ENCODE measurements around the gene ARHGAP25.

DNA sequence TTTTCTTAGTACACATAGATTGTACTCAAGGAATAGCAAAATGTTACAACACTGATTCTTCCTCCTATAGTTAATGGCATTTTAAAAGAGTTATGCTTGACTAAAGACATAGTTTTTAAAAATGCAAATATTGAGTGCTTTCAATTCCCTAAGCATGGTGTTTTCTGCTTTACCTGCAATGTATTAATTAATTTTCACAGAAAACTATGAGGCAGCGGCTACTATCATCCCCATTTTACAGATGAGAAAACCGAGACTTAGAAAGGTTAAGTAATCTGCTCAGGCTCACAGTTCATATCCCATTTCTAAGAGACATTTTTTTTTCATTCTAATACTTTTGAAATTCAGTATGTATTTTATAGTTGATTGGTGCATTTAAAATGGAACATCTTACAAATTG lies 98.6 kb downstream of the ARHGAP25 start:
- TF ChIP-seq, protein P1, sequence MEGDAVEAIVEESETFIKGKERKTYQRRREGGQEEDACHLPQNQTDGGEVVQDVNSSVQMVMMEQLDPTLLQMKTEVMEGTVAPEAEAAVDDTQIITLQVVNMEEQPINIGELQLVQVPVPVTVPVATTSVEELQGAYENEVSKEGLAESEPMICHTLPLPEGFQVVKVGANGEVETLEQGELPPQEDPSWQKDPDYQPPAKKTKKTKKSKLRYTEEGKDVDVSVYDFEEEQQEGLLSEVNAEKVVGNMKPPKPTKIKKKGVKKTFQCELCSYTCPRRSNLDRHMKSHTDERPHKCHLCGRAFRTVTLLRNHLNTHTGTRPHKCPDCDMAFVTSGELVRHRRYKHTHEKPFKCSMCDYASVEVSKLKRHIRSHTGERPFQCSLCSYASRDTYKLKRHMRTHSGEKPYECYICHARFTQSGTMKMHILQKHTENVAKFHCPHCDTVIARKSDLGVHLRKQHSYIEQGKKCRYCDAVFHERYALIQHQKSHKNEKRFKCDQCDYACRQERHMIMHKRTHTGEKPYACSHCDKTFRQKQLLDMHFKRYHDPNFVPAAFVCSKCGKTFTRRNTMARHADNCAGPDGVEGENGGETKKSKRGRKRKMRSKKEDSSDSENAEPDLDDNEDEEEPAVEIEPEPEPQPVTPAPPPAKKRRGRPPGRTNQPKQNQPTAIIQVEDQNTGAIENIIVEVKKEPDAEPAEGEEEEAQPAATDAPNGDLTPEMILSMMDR (IDR thresholded peaks at IDR 0.05): no peak
- TF ChIP-seq POLR2AphosphoS5 (IDR thresholded peaks at IDR 0.05): no peak
- no peak for TF ChIP-seq POLR2A (IDR thresholded peaks at IDR 0.05)
